Urinary bladder (tissue), 4 donors: ENCODE measurements around the gene LCA5L. TPM values are rescaled to one million over a fixed set of nuclear protein-coding genes. Genes with fewer than 3 reads are reported as not detected.
"Not testable (repeated sequence)": the region's sequence is repeated elsewhere in the genome, so short reads cannot be mapped to it uniquely, and the experiment has no call there.

ENCODE experiments used
- DNase-seq: peaks from one replicate; pipeline ENCODE4 v3.0.0-alpha.2; 2015; ENCODE audit errors: extremely low spot score
- H3K27ac ChIP-seq: one replicate; pipeline ENCODE4 v1.5.1; 2013; ENCODE audit warnings: low read depth, mild to moderate bottlenecking, moderate library complexity
- H3K36me3 ChIP-seq: one replicate; pipeline ENCODE4 v1.6.1; 2013; ENCODE audit warnings: mild to moderate bottlenecking, moderate library complexity; ENCODE audit not compliant: insufficient read depth
- H3K4me1 ChIP-seq: one replicate; pipeline ENCODE4 v1.6.1; 2013; ENCODE audit warnings: mild to moderate bottlenecking, moderate library complexity; ENCODE audit not compliant: insufficient read depth
- H3K4me3 ChIP-seq: one replicate; pipeline ENCODE4 v1.5.1; 2013; ENCODE audit warnings: low read depth, low read length
- WGBS: extraction: QIAGEN DNeasy Blood & Tissue Kit; methylation state at CpG from one replicate; pipeline ENCODE4 v1.1.7; 2013; 5-methylcytosine and 5-hydroxymethylcytosine counted together
- polyA plus RNA-seq: library from polyadenylated mRNA; stranded (reverse); fragments of 200-250 nt; gene quantifications from one replicate; pipeline ENCODE4 v1.2.3, GENCODE V29; 2013
- total RNA-seq: library from RNA; depleted of rRNA; stranded (reverse); fragments of >200 nt; gene quantifications from one replicate; pipeline ENCODE4 v1.2.3, GENCODE V29; 2014
- donor health status: healthy with polysubstance abuse.
- donor health status: healthy.

Gene LCA5L
- total and polyA plus RNA-seq, 2 donors, result 1.1 to 1.5 TPM

DNA sequence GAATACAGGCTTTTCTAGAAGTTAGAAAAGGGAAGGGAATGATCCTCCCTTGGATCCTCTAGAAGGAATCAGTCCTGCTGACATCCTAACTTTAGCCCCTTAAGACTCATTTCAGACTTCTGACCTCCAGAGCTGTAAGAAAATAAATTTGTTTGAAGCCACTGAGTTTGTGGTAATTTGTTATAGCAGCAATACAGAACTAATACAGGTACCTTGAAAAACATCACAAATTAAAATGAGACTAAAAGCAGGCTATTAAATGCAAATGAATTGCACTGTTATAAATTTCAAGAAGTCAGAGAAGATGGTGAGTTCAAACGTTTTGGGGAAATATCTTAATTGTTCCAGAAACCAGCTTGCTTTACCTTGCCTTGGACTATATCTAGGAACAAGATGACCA is 6.3 kb downstream of the LCA5L start:
- no peak overlapping the region for H3K27ac ChIP-seq
- 35% methylated on average over 1 of the region's 1 CpG for WGBS
- no peaks in the 10 kb centered on the region for H3K4me1 ChIP-seq
- H3K4me3 ChIP-seq, result no peak overlapping the region
- H3K36me3 ChIP-seq, result no peaks in the 10 kb centered on the region
- DNase-seq, result no peak

GRCh38 chr21:39434950-39435349 is 10.6 kb downstream of the LCA5L start:
- Histone ChIP-seq H3K4me3 (no peak overlapping the region), H3K4me1 (no peaks in the 10 kb centered on the region), H3K36me3 (no peaks in the 10 kb centered on the region), H3K27ac (no peak overlapping the region)
- DNase-seq, result no peak
- 62% methylated on average over 4 of the region's 4 CpGs for WGBS

GRCh38 chr21:39430954-39431353 is 14.6 kb downstream of the LCA5L start:
- no peak overlapping the region for H3K27ac ChIP-seq
- DNase-seq, result no peak
- WGBS, result 72% methylated on average over 2 of the region's 2 CpGs
- H3K4me3 ChIP-seq, result no peak overlapping the region
- no peaks in the 10 kb centered on the region for H3K36me3 ChIP-seq
- no peaks in the 10 kb centered on the region for H3K4me1 ChIP-seq

DNA sequence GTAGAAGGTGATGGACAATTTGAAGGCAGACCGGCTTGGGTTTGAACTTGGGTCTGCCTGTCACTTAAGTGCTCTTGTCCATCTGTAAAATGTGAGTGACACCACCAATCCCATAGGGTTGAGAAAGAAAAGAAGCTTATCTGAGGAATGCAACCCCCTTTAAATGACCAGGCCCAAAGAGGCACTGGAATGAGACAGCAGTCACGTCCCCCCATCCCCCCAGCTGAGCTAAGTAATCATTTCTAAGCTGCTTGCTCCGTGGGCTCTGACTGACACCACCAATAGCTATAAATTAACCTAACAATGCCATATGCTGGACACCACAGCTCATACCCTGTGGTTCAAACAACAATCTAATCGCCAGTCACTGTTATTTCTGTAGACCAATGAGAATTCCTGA is 15.1 kb downstream of the LCA5L start:
- 60% methylated on average over 4 of the region's 4 CpGs for WGBS
- Histone ChIP-seq H3K27ac (no peak overlapping the region), H3K4me3 (no peak overlapping the region), H3K36me3 (no peaks in the 10 kb centered on the region), H3K4me1 (no peaks in the 10 kb centered on the region)
- no peak for DNase-seq

DNA sequence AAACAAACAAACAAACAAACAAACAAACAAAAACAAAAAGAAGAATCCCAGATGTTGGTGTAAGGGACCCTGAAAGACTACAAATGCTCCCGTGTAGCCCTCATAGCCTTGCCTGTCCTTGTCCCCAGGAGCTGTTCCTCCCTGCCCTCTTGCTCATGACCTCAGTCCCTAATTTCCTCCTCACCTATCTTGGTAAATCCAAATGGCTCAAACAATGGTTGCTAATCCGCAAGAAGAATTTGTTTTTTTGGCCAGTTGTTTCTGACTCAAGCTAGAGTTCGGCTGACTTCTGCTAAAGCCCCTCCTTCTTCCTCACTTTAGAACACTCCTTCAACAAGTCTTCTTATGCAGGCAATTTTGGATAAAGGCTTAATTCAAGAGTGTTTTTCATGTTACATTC is 15.6 kb downstream of the LCA5L start:
- H3K4me3 ChIP-seq, result no peak overlapping the region
- no peak for DNase-seq
- H3K27ac ChIP-seq, result no peak overlapping the region
- H3K36me3 ChIP-seq, result no peaks in the 10 kb centered on the region
- WGBS, result 83% methylated on average over 3 of the region's 3 CpGs
- H3K4me1 ChIP-seq, result no peaks in the 10 kb centered on the region

- DNase-seq, result no peak
- WGBS, result 50% methylated on average over 2 of the region's 2 CpGs
Observed at GRCh38 chr21:39429445-39429844, 16.1 kb downstream of the LCA5L start.

GRCh38 chr21:39422527-39423241 is 22.9 kb downstream of the LCA5L start:
- Histone ChIP-seq H3K4me1 (no peaks in the 10 kb centered on the region), H3K4me3 (no peak overlapping the region), H3K36me3 (no peaks in the 10 kb centered on the region), H3K27ac (no peak overlapping the region)
- 65% methylated on average over 5 of the region's 5 CpGs for WGBS
- DNase-seq, result peak; percentile 25

More at GRCh38 chr21:39429445-39429844, 16.1 kb downstream of the LCA5L start:
- no peak overlapping the region for H3K4me3 ChIP-seq
- H3K36me3 ChIP-seq, result no peaks in the 10 kb centered on the region
- no peak overlapping the region for H3K27ac ChIP-seq
- no peaks in the 10 kb centered on the region for H3K4me1 ChIP-seq

DNA sequence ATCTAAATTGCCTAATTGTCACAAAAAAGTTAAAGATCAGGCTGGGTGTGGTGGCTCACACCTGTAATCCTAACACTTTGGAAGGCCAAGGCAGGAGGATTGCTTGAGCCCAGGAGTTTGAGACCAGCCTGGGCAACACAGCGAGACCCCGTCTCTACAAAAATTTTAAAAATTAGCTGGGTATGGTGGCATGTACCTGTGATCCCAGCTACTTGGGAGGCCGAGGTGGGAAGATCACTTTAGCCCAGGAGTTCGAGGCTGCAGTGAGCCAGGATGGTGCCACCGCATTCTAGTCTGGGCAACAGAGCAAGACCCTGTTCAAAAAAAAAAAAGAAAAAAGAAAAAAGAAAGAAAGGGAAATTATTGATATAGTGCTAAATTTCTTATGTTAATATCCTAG is 26.4 kb downstream of the LCA5L start:
- not testable (repeated sequence) for DNase-seq, H3K36me3 ChIP-seq, H3K4me1 ChIP-seq, H3K4me3 ChIP-seq, H3K27ac ChIP-seq
- WGBS, result 97% methylated on average over 5 of the region's 5 CpGs

DNA sequence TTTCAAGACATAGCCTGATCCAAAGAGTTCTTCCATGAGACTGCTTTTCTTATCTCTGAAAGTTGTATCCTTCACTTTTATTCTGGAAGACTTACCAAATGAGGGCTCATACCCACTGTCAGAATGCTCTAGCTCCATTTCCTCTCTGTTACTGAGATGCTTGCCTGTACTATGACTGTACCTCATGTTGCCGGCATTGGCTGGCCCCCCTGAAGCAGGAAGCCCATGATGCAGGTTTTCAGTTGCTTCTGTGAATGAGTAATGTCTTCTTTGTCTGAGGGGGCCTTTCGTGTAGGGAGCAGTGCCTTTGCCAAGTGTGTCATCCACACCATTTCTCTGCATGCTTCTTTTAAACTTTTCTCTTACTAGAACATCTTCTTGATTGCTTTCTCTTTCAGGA is 39.5 kb downstream of the LCA5L start:
- WGBS, result 95% methylated on average over 2 of the region's 2 CpGs

GRCh38 chr21:39400173-39400572 is 45.4 kb downstream of the LCA5L start:
- no peak overlapping the region for H3K27ac ChIP-seq
- no peak overlapping the region for H3K4me3 ChIP-seq
- no peaks in the 10 kb centered on the region for H3K4me1 ChIP-seq
- no peak for DNase-seq
- 91% methylated on average over 8 of the region's 8 CpGs for WGBS
- no peaks in the 10 kb centered on the region for H3K36me3 ChIP-seq

More for the DNA sequence above, 39.5 kb downstream of the LCA5L start:
- Histone ChIP-seq H3K4me1 (no peaks in the 10 kb centered on the region), H3K27ac (no peak overlapping the region), H3K4me3 (no peak overlapping the region), H3K36me3 (peaks cover 2% of the 10 kb centered on the region)
- no peak for DNase-seq

GRCh38 chr21:39397646-39398385 is 47.8 kb downstream of the LCA5L start:
- H3K4me1 ChIP-seq, result no peaks in the 10 kb centered on the region
- WGBS, result 93% methylated on average over 11 of the region's 11 CpGs
- H3K36me3 ChIP-seq, result no peaks in the 10 kb centered on the region
- no peak overlapping the region for H3K27ac ChIP-seq
- H3K4me3 ChIP-seq, result no peak overlapping the region
- no peak for DNase-seq

- Histone ChIP-seq H3K27ac (no peak overlapping the region), H3K4me3 (no peak overlapping the region), H3K36me3 (peaks cover 3% of the 10 kb centered on the region), H3K4me1 (no peaks in the 10 kb centered on the region)
- 93% methylated on average over 7 of the region's 7 CpGs for WGBS
- DNase-seq, result no peak
Observed at GRCh38 chr21:39392981-39393380, 52.6 kb downstream of the LCA5L start.

GRCh38 chr21:39390212-39390765 is 55.3 kb downstream of the LCA5L start:
- DNase-seq, result no peak
- no peaks in the 10 kb centered on the region for H3K4me1 ChIP-seq
- 82% methylated on average over 16 of the region's 16 CpGs for WGBS
- H3K4me3 ChIP-seq, result no peak overlapping the region
- H3K27ac ChIP-seq, result no peak overlapping the region
- H3K36me3 ChIP-seq, result peaks cover 3% of the 10 kb centered on the region

- no peak overlapping the region for H3K4me3 ChIP-seq
- DNase-seq, result no peak
- peaks cover 3% of the 10 kb centered on the region for H3K36me3 ChIP-seq
- 1% methylated on average over 10 of the region's 10 CpGs for WGBS
- no peaks in the 10 kb centered on the region for H3K4me1 ChIP-seq
- no peak overlapping the region for H3K27ac ChIP-seq
Observed at GRCh38 chr21:39388811-39389155, 56.8 kb downstream of the LCA5L start.
